ENCODE data around the gene KRTAP3-1.

GRCh38 chr17:41037853-41038350 is 29.0 kb upstream of the KRTAP3-1 start:
- no peak for TF ChIP-seq POLR2AphosphoS5 (IDR thresholded peaks at IDR 0.05)
- no peak for TF ChIP-seq CTCF (IDR thresholded peaks at IDR 0.05)
- TF ChIP-seq POLR2A (IDR thresholded peaks at IDR 0.05), result no peak
- TF ChIP-seq EP300 (IDR thresholded peaks at IDR 0.05), result no peak

Measured in suprapubic skin (tissue), 4 donors.